Measurements from ENCODE around the gene COL11A1.

GRCh38 chr1:102872097-102872496 is 236.2 kb downstream of the COL11A1 start:
- no peak for TF ChIP-seq POLR2A (IDR thresholded peaks at IDR 0.05; ENCODE audit: low read depth, low read length)
- TF ChIP-seq, protein P1, sequence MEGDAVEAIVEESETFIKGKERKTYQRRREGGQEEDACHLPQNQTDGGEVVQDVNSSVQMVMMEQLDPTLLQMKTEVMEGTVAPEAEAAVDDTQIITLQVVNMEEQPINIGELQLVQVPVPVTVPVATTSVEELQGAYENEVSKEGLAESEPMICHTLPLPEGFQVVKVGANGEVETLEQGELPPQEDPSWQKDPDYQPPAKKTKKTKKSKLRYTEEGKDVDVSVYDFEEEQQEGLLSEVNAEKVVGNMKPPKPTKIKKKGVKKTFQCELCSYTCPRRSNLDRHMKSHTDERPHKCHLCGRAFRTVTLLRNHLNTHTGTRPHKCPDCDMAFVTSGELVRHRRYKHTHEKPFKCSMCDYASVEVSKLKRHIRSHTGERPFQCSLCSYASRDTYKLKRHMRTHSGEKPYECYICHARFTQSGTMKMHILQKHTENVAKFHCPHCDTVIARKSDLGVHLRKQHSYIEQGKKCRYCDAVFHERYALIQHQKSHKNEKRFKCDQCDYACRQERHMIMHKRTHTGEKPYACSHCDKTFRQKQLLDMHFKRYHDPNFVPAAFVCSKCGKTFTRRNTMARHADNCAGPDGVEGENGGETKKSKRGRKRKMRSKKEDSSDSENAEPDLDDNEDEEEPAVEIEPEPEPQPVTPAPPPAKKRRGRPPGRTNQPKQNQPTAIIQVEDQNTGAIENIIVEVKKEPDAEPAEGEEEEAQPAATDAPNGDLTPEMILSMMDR (conservative IDR thresholded peaks at IDR 0.05; ENCODE audit: low read depth, low read length) = no peak
- TF ChIP-seq RAD21 (IDR thresholded peaks at IDR 0.05; ENCODE audit: low read length) = no peak
- no peak for TF ChIP-seq SMC3 (IDR thresholded peaks at IDR 0.05; ENCODE audit: low read depth, low read length)
- no peak for TF ChIP-seq MAFK (IDR thresholded peaks at IDR 0.05; ENCODE audit: low read depth, low read length)
- no peak for TF ChIP-seq BHLHE40 (IDR thresholded peaks at IDR 0.05; ENCODE audit: low read depth, low read length)

All from IMR-90 (cell line).